K562 (cell line): ENCODE results near the gene B3GALT4. TPM values are rescaled to one million over a fixed set of nuclear protein-coding genes. Genes with fewer than 3 reads are reported as not detected.

ENCODE experiments used
- ASH1L ChIP-seq: fragments of 450-650 bp; IDR thresholded peaks from 2 replicates; pipeline ENCODE4 v1.6.1; 2018; ENCODE audit warnings: borderline replicate concordance, mild to moderate bottlenecking, low read depth; ENCODE audit not compliant: partially characterized antibody
- ATF1 ChIP-seq, 2 experiments: fragments of 450-650 bp in 1 of 2; IDR thresholded peaks; 2 replicates each; pipeline ENCODE4 v1.6.1; 2016; ENCODE audit warnings: missing compliant biosample characterization in 1 of 2, missing genetic modification characterization in 1 of 2
- BHLHE40 ChIP-seq: IDR thresholded peaks from 2 replicates; pipeline ENCODE4 v1.6.1; 2011; ENCODE audit warnings: low read length, improper control_type of control experiment
- CCNT2 ChIP-seq: IDR thresholded peaks from 2 replicates; pipeline ENCODE4 v1.6.1; 2011; ENCODE audit warnings: borderline replicate concordance, low read depth, mild to moderate bottlenecking, moderate library complexity, mixed read lengths, low read length; ENCODE audit not compliant: insufficient read length; ENCODE audit errors: extremely low read depth
- CHD4 ChIP-seq: fragments of 200-600 bp; sonication (generic); IDR thresholded peaks from 3 replicates; pipeline ENCODE4 v1.6.1; 2012; ENCODE audit warnings: low read depth, mild to moderate bottlenecking, mixed read lengths, low read length, inconsistent platforms; ENCODE audit not compliant: insufficient read depth, insufficient replicate concordance, poor library complexity, severe bottlenecking
- CREB3L1 ChIP-seq: fragments of 450-650 bp; IDR thresholded peaks from 2 replicates; pipeline ENCODE4 v1.6.1; 2014; ENCODE audit warnings: low read depth, mild to moderate bottlenecking, moderate library complexity, borderline replicate concordance
- ESRRB ChIP-seq: fragments of 250-450 bp; sonication (Bioruptor Pico); IDR thresholded peaks from 2 replicates; pipeline ENCODE4 v1.5.0; 2020; ENCODE audit warnings: mild to moderate bottlenecking, moderate library complexity, borderline replicate concordance
- FOXK1 ChIP-seq: sonication (generic); formaldehyde crosslinking; IDR thresholded peaks from 2 replicates; pipeline ENCODE4 v1.8.0; 2022; ENCODE audit warnings: missing genetic modification reagents, mild to moderate bottlenecking, borderline replicate concordance
- HNRNPL ChIP-seq: fragments of 200-400 bp; formaldehyde crosslinking; IDR thresholded peaks from 2 replicates; pipeline ENCODE4 v1.6.1; 2017; ENCODE audit warnings: low read depth, mild to moderate bottlenecking, low read length
- KLF13 ChIP-seq: fragments of 450-650 bp; IDR thresholded peaks from 2 replicates; pipeline ENCODE4 v1.6.1; 2016; ENCODE audit warnings: missing genetic modification characterization, low read depth, mild to moderate bottlenecking, missing compliant biosample characterization, moderate library complexity, borderline replicate concordance
- NFATC3 ChIP-seq: fragments of 450-650 bp; IDR thresholded peaks from 2 replicates; pipeline ENCODE4 v1.6.1; 2017; ENCODE audit warnings: mild to moderate bottlenecking
- NRF1 ChIP-seq, 2 experiments: fragments of 450-650 bp; IDR thresholded peaks in 1 of 2; conservative IDR thresholded peaks in 1 of 2; 2 replicates each; pipeline ENCODE4 v1.6.1; 2014; ENCODE audit warnings: mild to moderate bottlenecking in 2 of 2
- PURB ChIP-seq: sonication (generic); formaldehyde crosslinking; IDR thresholded peaks from 2 replicates; pipeline ENCODE4 v1.9.0; 2021; ENCODE audit warnings: low read depth, mild to moderate bottlenecking, missing genetic modification reagents
- RBM14 ChIP-seq: fragments of 200-400 bp; formaldehyde crosslinking; IDR thresholded peaks from 2 replicates; pipeline ENCODE4 v1.6.1; 2018; ENCODE audit warnings: low read depth, mild to moderate bottlenecking, low read length, moderate library complexity, borderline replicate concordance; ENCODE audit not compliant: insufficient read depth
- RBM34 ChIP-seq: fragments of 200-400 bp; formaldehyde crosslinking; IDR thresholded peaks from 2 replicates; pipeline ENCODE4 v1.6.1; 2018; ENCODE audit warnings: low read length, borderline replicate concordance; ENCODE audit not compliant: insufficient read depth
- SAFB2 ChIP-seq: fragments of 200-400 bp; formaldehyde crosslinking; IDR thresholded peaks from 2 replicates; pipeline ENCODE4 v1.6.1; 2018; ENCODE audit warnings: borderline replicate concordance, low read length, low read depth, moderate library complexity; ENCODE audit not compliant: severe bottlenecking
- SMAD2 ChIP-seq: fragments of 150-350 bp; IDR thresholded peaks from 2 replicates; pipeline ENCODE4 v1.6.1; 2014; ENCODE audit warnings: low read depth, mild to moderate bottlenecking, low read length
- ZNF584 ChIP-seq: fragments of 200-800 bp; sonication (Bioruptor generic); IDR thresholded peaks from 2 replicates; pipeline ENCODE4 v1.6.1; 2016; ENCODE audit warnings: low read depth, mild to moderate bottlenecking, missing genetic modification characterization, missing compliant biosample characterization
- ZNF696 ChIP-seq: fragments of 250-450 bp; sonication (Bioruptor Pico); conservative IDR thresholded peaks from 2 replicates; pipeline ENCODE4 v1.4.0; 2020; ENCODE audit warnings: mild to moderate bottlenecking, moderate library complexity
- polyA plus RNA-seq, 8 experiments: library from polyadenylated mRNA; depleted of rRNA in 4 of 8; stranded (reverse) in 5 of 8; unstranded in 3 of 8; fragments of >200 nt; fragmentation: Nextera tagmentation in 2 of 8; fragmentation: Illumina TruSeq in 1 of 8; extraction: Ambion mirVana in 2 of 8; extraction: Trizol in 1 of 8; gene quantifications; 2 replicates each; pipeline versions ENCODE4 v1.2.1 to v1.2.3, GENCODE V29; 2011 to 2014; ENCODE audit warnings: inconsistent platforms in 1 of 8, missing spikeins in 1 of 8
- total RNA-seq, 7 experiments: library from RNA; depleted of rRNA in 6 of 7; stranded (reverse); fragments of >200 nt in 6 of 7; fragmentation: Illumina TruSeq in 2 of 7; extraction: Trizol in 2 of 7; gene quantifications; 2 replicates each; pipeline versions ENCODE4 v1.2.1 to v1.2.3, GENCODE V29; 2011 to 2021; ENCODE audit warnings: low replicate concordance in 1 of 7
- TF ChIP-seq, protein P1 (sequence below): IDR thresholded peaks from 2 replicates; pipeline ENCODE4 v1.6.1; 2011; ENCODE audit not compliant: insufficient read length; ENCODE audit errors: extremely low read depth
- TF ChIP-seq, protein P2 (sequence below): fragments of 250-450 bp; sonication (Bioruptor Pico); IDR thresholded peaks from 2 replicates; pipeline ENCODE4 v1.9.0; 2021; ENCODE audit warnings: mild to moderate bottlenecking, inconsistent platforms

Gene B3GALT4
- total and polyA plus RNA-seq, 9 of the 15 experiments (the other 6 are each of a cell fraction or from before 2014, with no cell fraction given), result 0.11 to 1.3 (median 0.53) TPM; not detected in 1

- no peak for TF ChIP-seq ZNF696
- TF ChIP-seq CCNT2, result peak; percentile 100
- peak; percentile 30; the same call in 1 of the 2 replicates for TF ChIP-seq ATF1 (CRISPR knock-in tag; IDR thresholded peaks at IDR 0.05)
- TF ChIP-seq ATF1 (tag; IDR thresholded peaks at IDR 0.05), result peak; percentile 87
- TF ChIP-seq ESRRB (CRISPR knock-in tag), result peak; percentile 80; the same call in 1 of the 2 replicates
- peak; percentile 84; the same call in 1 of the 2 replicates for TF ChIP-seq KLF13 (tag)
- peak; percentile 68 for TF ChIP-seq BHLHE40
- TF ChIP-seq HNRNPL, result peak; percentile 79; the same call in 1 of the 2 replicates
- peak; percentile 73; the same call in 1 of the 2 replicates for TF ChIP-seq FOXK1 (CRISPR knock-in tag)
- TF ChIP-seq, protein P1, sequence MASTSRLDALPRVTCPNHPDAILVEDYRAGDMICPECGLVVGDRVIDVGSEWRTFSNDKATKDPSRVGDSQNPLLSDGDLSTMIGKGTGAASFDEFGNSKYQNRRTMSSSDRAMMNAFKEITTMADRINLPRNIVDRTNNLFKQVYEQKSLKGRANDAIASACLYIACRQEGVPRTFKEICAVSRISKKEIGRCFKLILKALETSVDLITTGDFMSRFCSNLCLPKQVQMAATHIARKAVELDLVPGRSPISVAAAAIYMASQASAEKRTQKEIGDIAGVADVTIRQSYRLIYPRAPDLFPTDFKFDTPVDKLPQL, result no peak
- peak; percentile 54; the same call in 1 of the 2 replicates for TF ChIP-seq RBM14
- no peak; the same call in 1 of the 2 replicates for TF ChIP-seq CREB3L1
- TF ChIP-seq CHD4, result no peak
- no peak for TF ChIP-seq ZNF584
- no peak for TF ChIP-seq SMAD2
- TF ChIP-seq, protein P2, sequence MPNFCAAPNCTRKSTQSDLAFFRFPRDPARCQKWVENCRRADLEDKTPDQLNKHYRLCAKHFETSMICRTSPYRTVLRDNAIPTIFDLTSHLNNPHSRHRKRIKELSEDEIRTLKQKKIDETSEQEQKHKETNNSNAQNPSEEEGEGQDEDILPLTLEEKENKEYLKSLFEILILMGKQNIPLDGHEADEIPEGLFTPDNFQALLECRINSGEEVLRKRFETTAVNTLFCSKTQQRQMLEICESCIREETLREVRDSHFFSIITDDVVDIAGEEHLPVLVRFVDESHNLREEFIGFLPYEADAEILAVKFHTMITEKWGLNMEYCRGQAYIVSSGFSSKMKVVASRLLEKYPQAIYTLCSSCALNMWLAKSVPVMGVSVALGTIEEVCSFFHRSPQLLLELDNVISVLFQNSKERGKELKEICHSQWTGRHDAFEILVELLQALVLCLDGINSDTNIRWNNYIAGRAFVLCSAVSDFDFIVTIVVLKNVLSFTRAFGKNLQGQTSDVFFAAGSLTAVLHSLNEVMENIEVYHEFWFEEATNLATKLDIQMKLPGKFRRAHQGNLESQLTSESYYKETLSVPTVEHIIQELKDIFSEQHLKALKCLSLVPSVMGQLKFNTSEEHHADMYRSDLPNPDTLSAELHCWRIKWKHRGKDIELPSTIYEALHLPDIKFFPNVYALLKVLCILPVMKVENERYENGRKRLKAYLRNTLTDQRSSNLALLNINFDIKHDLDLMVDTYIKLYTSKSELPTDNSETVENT (CRISPR knock-in tag), result peak; percentile 90
- no peak for TF ChIP-seq SAFB2
- TF ChIP-seq ASH1L, result no peak
- TF ChIP-seq PURB (CRISPR knock-in tag), result no peak
- no peak for TF ChIP-seq RBM34
- no peak for TF ChIP-seq NFATC3
- TF ChIP-seq NRF1 (conservative IDR thresholded peaks at IDR 0.05 in 1 of 2, IDR thresholded peaks at IDR 0.05 in 1 of 2), result peak; percentile 78 to 82
Measured at GRCh38 chr6:33276864-33277662, at the start of gene B3GALT4 (continued).
